GM12878 (cell line): ENCODE results near the gene HYI. TPM values are rescaled to one million over a fixed set of nuclear protein-coding genes. Genes with fewer than 3 reads are reported as not detected.

Experiments used
- ATAC-seq: fragments of 200-7000 bp; cut with Tn5 transposase; 3 replicates; pipeline ENCODE4 v1.9.1; 2020; ENCODE audit warnings: mild to moderate bottlenecking, moderate library complexity
- BruUV-seq: library from RNA; stranded (reverse); fragments of 400-500 nt; replicated peaks from 2 replicates; lab custom pipeline; 2021; lab: Mats Ljungman, UMichigan
- CTCF ChIA-PET: fragments of 300-600 bp; sonication (Branson Sonifier 250); formaldehyde crosslinking; extraction: SDS; loops from one replicate; lab custom pipeline; 2021; ENCODE audit warnings: inconsistent platforms; lab: Yijun Ruan, JAX
- POLR2A ChIA-PET: fragments of 350-600 bp; formaldehyde crosslinking; extraction: SDS; loops from one replicate; lab custom pipeline; 2021; ENCODE audit warnings: inconsistent platforms; lab: Charles Lee
- RAD21 ChIA-PET: fragments of 300-600 bp; sonication (Branson Sonifier 250); formaldehyde crosslinking; loops from one replicate; lab custom pipeline; 2023; ENCODE audit warnings: antibody characterized with exemption; ENCODE audit not compliant: unreplicated experiment; lab: Charles Lee
- SMC1A ChIA-PET: fragments of 300-600 bp; sonication (Branson Sonifier 250); formaldehyde crosslinking; loops from one replicate; lab custom pipeline; 2023; ENCODE audit not compliant: unreplicated experiment, uncharacterized antibody; lab: Charles Lee
- DNase-seq: peaks from one replicate; pipeline ENCODE4 v3.0.0-alpha.2; 2011; ENCODE audit warnings: low read depth, low spot score
- FAIRE-seq: peaks from 3 replicates; lab custom pipeline; 2011; peaks lifted over from hg19 to GRCh38; lab: Jason Lieb, UNC
- H2AFZ ChIP-seq: 2 replicates; pipeline ENCODE4 v1.6.0; 2011; ENCODE audit warnings: low read depth, low read length, control low read depth; ENCODE audit not compliant: control insufficient read depth
- H3K27ac ChIP-seq: 2 replicates; pipeline ENCODE4 v1.5.1; 2011; ENCODE audit warnings: control low read depth; ENCODE audit not compliant: control insufficient read depth, insufficient read depth
- H3K27me3 ChIP-seq, 2 experiments: replicated peaks in 1 of 2; 2 replicates each; pipeline versions ENCODE4 v1.6.0 to v1.6.1; 2011; ENCODE audit warnings: low read length in 1 of 2; ENCODE audit not compliant: control insufficient read depth in 2 of 2, insufficient read depth in 2 of 2
- H3K36me3 ChIP-seq, 2 experiments: 2 replicates each; pipeline ENCODE4 v1.5.1; 2011; ENCODE audit warnings: low read length in 1 of 2; ENCODE audit not compliant: control insufficient read depth in 2 of 2, insufficient read depth in 2 of 2
- H3K4me1 ChIP-seq: 2 replicates; pipeline ENCODE4 v1.6.1; 2011; ENCODE audit warnings: mild to moderate bottlenecking, low read length, moderate library complexity, mixed read lengths; ENCODE audit not compliant: control insufficient read depth, insufficient read depth
- H3K4me2 ChIP-seq: 2 replicates; pipeline ENCODE4 v1.6.0; 2011; ENCODE audit warnings: control low read depth; ENCODE audit not compliant: control insufficient read depth, insufficient read depth
- H3K4me3 ChIP-seq: fragments of 200-600 bp; sonication (generic); 2 replicates; pipeline ENCODE4 v1.5.1; 2016
- H3K79me2 ChIP-seq: 2 replicates; pipeline ENCODE4 v1.6.0; 2011; ENCODE audit warnings: low read length; ENCODE audit not compliant: control insufficient read depth, insufficient read depth
- H3K9ac ChIP-seq: 2 replicates; pipeline ENCODE4 v1.8.0; 2011; ENCODE audit warnings: low read length, control low read depth, mixed read lengths; ENCODE audit not compliant: control insufficient read depth, insufficient read depth
- H3K9me3 ChIP-seq: replicated peaks from 3 replicates; pipeline ENCODE4 v1.5.1; 2011; ENCODE audit warnings: mild to moderate bottlenecking, low read length; ENCODE audit not compliant: control insufficient read depth, insufficient read depth
- H4K20me1 ChIP-seq: 2 replicates; pipeline ENCODE4 v1.6.0; 2011; ENCODE audit not compliant: control insufficient read depth, insufficient read depth
- BCL3 ChIP-seq: IDR thresholded peaks from 2 replicates; pipeline ENCODE4 v1.6.1; 2011; ENCODE audit warnings: borderline replicate concordance, low read depth, mild to moderate bottlenecking, moderate library complexity, low read length; ENCODE audit not compliant: insufficient read depth, poor library complexity, severe bottlenecking
- ELK1 ChIP-seq: IDR thresholded peaks from 2 replicates; pipeline ENCODE4 v1.6.1; 2012; ENCODE audit warnings: low read depth, low read length, improper control_type of control experiment
- KLF5 ChIP-seq: fragments of 450-650 bp; IDR thresholded peaks from 2 replicates; pipeline ENCODE4 v1.6.1; 2014; ENCODE audit warnings: mild to moderate bottlenecking; ENCODE audit not compliant: partially characterized antibody
- MEF2A ChIP-seq: IDR thresholded peaks from 2 replicates; pipeline ENCODE4 v1.6.1; 2011; ENCODE audit warnings: low read depth, mild to moderate bottlenecking, low read length, moderate library complexity; ENCODE audit not compliant: insufficient read depth
- MYC ChIP-seq: IDR thresholded peaks from 2 replicates; pipeline ENCODE4 v1.6.1; 2011; ENCODE audit warnings: mild to moderate bottlenecking, low read length, moderate library complexity, inconsistent platforms; ENCODE audit not compliant: insufficient read depth, insufficient replicate concordance, insufficient read length, severe bottlenecking
- NBN ChIP-seq: fragments of 450-650 bp; IDR thresholded peaks from 2 replicates; pipeline ENCODE4 v1.6.1; 2016
- NR2C1 ChIP-seq: fragments of 450-650 bp; IDR thresholded peaks from 2 replicates; pipeline ENCODE4 v1.6.1; 2017; ENCODE audit warnings: antibody characterized with exemption, mild to moderate bottlenecking, moderate library complexity
- PML ChIP-seq: IDR thresholded peaks from 2 replicates; pipeline ENCODE4 v1.6.1; 2012; ENCODE audit warnings: low read length, inconsistent platforms
- SIX5 ChIP-seq: IDR thresholded peaks from 2 replicates; pipeline ENCODE4 v1.6.1; 2011; ENCODE audit warnings: mild to moderate bottlenecking, low read depth, low read length, moderate library complexity; ENCODE audit not compliant: severe bottlenecking
- SKIL ChIP-seq: fragments of 450-650 bp; IDR thresholded peaks from 2 replicates; pipeline ENCODE4 v1.6.1; 2017; ENCODE audit warnings: mild to moderate bottlenecking, low read depth, inconsistent platforms; ENCODE audit not compliant: poor library complexity, severe bottlenecking
- SREBF1 ChIP-seq: IDR thresholded peaks from 2 replicates; pipeline ENCODE4 v1.6.1; 2012; ENCODE audit warnings: mild to moderate bottlenecking, low read length
- SREBF2 ChIP-seq: IDR thresholded peaks from 2 replicates; pipeline ENCODE4 v1.6.1; 2012; ENCODE audit warnings: mild to moderate bottlenecking, low read length
- STAT1 ChIP-seq: fragments of 450-650 bp; conservative IDR thresholded peaks from 2 replicates; pipeline ENCODE4 v1.6.1; 2014; ENCODE audit warnings: antibody characterized with exemption, mild to moderate bottlenecking
- STAT3 ChIP-seq: IDR thresholded peaks from 2 replicates; pipeline ENCODE4 v1.6.1; 2011; ENCODE audit warnings: low read depth, low read length, improper control_type of control experiment
- ZZZ3 ChIP-seq: IDR thresholded peaks from 2 replicates; pipeline ENCODE4 v1.6.1; 2011; ENCODE audit warnings: low read depth; ENCODE audit not compliant: control insufficient read depth, insufficient read length
- WGBS: methylation state at CpG from one replicate; pipeline ENCODE4 v1.1.6; 2016; ENCODE audit warnings: low lambda C conversion rate; ENCODE audit not compliant: insufficient replicate concordance, insufficient coverage; ENCODE audit errors: missing lambda C conversion rate; 5-methylcytosine and 5-hydroxymethylcytosine counted together
- in situ Hi-C: fragments of 300-500 bp; cut with MboI; formaldehyde crosslinking; loops from 9 replicates; pipeline ENCODE4 v1.14.3; 2018; ENCODE audit warnings: mixed read lengths
- intact Hi-C: fragments of 100-400 bp; cut with micrococcal nuclease; formaldehyde crosslinking; loops from one replicate; pipeline ENCODE4 v1.14.2; 2022; ENCODE audit not compliant: unreplicated experiment
- polyA plus RNA-seq, 11 experiments: library from polyadenylated mRNA; depleted of rRNA in 4 of 11; unstranded in 6 of 11; stranded (reverse) in 5 of 11; fragments of >200 nt; fragmentation: Nextera tagmentation in 4 of 11; fragmentation: Illumina TruSeq in 1 of 11; extraction: Ambion mirVana in 4 of 11; extraction: Trizol in 1 of 11; gene quantifications; 1 replicate in 1 of 11; 2 replicates in 10 of 11; pipeline versions ENCODE4 v1.2.1 to v1.2.3, GENCODE V29; 2011 to 2016; ENCODE audit warnings: inconsistent platforms in 2 of 11, missing spikeins in 2 of 11, low read depth in 1 of 11
- total RNA-seq, 4 experiments: library from RNA; depleted of rRNA in 3 of 4; stranded (reverse); fragments of >200 nt in 3 of 4; fragmentation: Illumina TruSeq in 1 of 4; extraction: Trizol in 1 of 4; gene quantifications; 2 replicates each; pipeline versions ENCODE4 v1.2.1 to v1.2.3, GENCODE V29; 2013 to 2021
- TF ChIP-seq, protein P1 (sequence below): fragments of 150-350 bp; IDR thresholded peaks from 2 replicates; pipeline ENCODE4 v1.6.1; 2014; ENCODE audit warnings: mild to moderate bottlenecking, low read depth, low read length

HYI gene
- total and polyA plus RNA-seq, 10 of the 15 experiments (the other 5 are each of a cell fraction or from before 2014, with no cell fraction given) = 0.27 to 5.5 (median 2.0) TPM

DNA sequence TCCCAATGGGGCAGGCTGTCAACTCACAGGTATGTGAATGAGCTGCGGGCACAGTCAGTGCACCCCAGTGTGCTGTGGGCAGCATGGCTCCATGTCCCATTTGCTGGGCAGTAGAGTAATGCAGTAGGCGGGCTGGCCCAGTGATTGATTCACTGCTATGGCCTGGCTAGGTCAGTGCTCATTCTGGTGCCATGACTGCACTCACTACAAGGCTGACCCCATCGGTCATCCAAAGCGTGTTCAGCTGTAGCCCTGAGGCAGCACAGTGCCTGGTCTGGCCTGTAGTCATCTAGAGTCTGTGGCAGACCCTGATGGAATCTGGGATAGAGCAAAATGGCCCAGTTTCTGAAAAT is 7.4 kb downstream of the HYI start (continued):
- TF ChIP-seq ELK1 (no peak), SREBF1 (no peak), MYC (no peak), SREBF2 (no peak)

DNA sequence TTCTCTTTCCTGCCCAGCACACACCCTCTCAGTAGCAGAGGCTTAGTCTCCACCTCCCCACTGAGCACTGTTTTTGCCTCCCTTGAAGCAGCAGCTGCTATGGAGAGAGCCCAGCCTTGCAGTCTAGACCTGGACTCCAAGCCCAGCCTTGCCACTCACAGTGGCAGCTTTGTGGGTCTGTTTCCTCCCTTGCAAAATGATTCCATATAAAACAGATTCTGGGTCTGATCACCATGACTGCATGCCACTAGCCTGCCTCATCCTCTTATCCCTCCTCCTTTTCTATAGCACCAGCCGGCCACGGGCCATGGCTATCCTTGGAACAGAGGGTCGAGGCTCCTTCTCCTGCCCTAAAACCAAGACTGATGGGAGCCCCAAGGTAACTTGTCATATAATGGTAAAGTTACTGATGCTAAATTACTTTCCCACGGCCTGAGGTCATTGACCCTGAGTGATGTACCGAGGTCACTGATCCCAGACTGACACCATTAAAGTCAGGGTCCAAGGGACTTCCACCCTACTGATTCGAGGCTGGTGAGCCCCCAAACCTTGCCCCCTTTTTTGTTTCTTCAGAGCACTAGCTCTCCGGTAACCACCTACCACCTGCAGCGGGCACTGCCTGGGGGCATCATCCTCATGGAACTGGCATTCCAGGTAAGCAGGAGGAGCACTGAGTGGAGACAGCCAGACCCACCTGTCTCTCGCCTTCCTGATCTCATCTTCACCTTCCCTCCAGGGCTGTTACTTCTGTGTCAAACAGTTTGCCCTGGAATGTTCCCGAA is 7.9 kb downstream of the HYI start:
- Histone ChIP-seq H3K9me3 (no peaks in the 10 kb centered on the region), H3K36me3 (peaks cover 7 to 31% of the 10 kb centered on the region in 2 experiments; a peak in 3 of 4 replicates), H3K79me2 (no peaks in the 10 kb centered on the region), H2AFZ (no peak overlapping the region), H3K27me3 (no peaks in the 10 kb centered on the region), H3K9ac (no peak overlapping the region), H3K4me2 (no peak overlapping the region), H3K27ac (no peak overlapping the region), H3K4me3 (no peak overlapping the region), H4K20me1 (no peaks in the 10 kb centered on the region; the same call in 1 of the 2 replicates), H3K4me1 (no peaks in the 10 kb centered on the region)
- ATAC-seq = no peak
- POLR2A ChIA-PET = no interaction called here
- DNase-seq = no peak
- intact Hi-C loops (no loop called here), in situ Hi-C loops (no loop called here)
- no TSS peak for BruUV-seq
- SMC1A ChIA-PET = interaction anchor here (0.6 kb wide), 1 partner anchor 446 kb away, joined by 3 read pairs; no protein-coding TSS in a partner anchor
- CTCF ChIA-PET = interaction anchor here (0.5 kb wide), 1 partner anchor 409 kb away, joined by 4 read pairs; no protein-coding TSS in a partner anchor
- WGBS = 97% methylated on average over 10 of the region's 10 CpGs
- RAD21 ChIA-PET = interaction anchor here (1.2 kb wide), 1 partner anchor 8 kb away, joined by 3 read pairs; the partner anchor contains the start of gene HYI
- FAIRE-seq = no peak
- no peak for TF ChIP-seq STAT3
- TF ChIP-seq KLF5 = no peak
- no peak for TF ChIP-seq SIX5
- TF ChIP-seq, protein P1, sequence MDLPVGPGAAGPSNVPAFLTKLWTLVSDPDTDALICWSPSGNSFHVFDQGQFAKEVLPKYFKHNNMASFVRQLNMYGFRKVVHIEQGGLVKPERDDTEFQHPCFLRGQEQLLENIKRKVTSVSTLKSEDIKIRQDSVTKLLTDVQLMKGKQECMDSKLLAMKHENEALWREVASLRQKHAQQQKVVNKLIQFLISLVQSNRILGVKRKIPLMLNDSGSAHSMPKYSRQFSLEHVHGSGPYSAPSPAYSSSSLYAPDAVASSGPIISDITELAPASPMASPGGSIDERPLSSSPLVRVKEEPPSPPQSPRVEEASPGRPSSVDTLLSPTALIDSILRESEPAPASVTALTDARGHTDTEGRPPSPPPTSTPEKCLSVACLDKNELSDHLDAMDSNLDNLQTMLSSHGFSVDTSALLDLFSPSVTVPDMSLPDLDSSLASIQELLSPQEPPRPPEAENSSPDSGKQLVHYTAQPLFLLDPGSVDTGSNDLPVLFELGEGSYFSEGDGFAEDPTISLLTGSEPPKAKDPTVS = no peak
- no peak for TF ChIP-seq MEF2A
- TF ChIP-seq NR2C1 = no peak
- no peak for TF ChIP-seq PML
- no peak for TF ChIP-seq ZZZ3
- no peak for TF ChIP-seq SKIL
- no peak for TF ChIP-seq STAT1
- no peak for TF ChIP-seq NBN
- no peak for TF ChIP-seq BCL3
